ENCODE data around the gene SMOC2.

The SMOC2 gene

GRCh38 chr6:168447700-168448099 is 6.7 kb downstream of the SMOC2 start:
- no peak for DNase-seq

- DNase-seq, result no peak
Measured at GRCh38 chr6:168448243-168448855, 7.4 kb downstream of the SMOC2 start.

- no peak for DNase-seq
Measured at GRCh38 chr6:168450917-168451316, 9.9 kb downstream of the SMOC2 start.

GRCh38 chr6:168451805-168452517 is 11.0 kb downstream of the SMOC2 start:
- no peak for DNase-seq

- no peak for DNase-seq
Measured at GRCh38 chr6:168452685-168453377, 11.8 kb downstream of the SMOC2 start.

- DNase-seq, result no peak
Measured at GRCh38 chr6:168455847-168456530, 15.0 kb downstream of the SMOC2 start.

GRCh38 chr6:168456907-168457652 is 16.1 kb downstream of the SMOC2 start:
- DNase-seq, result no peak

GRCh38 chr6:168457653-168457934 is 16.6 kb downstream of the SMOC2 start:
- no peak for DNase-seq

- DNase-seq, result no peak
Measured at GRCh38 chr6:168458101-168458500, 17.1 kb downstream of the SMOC2 start.

GRCh38 chr6:168459572-168459971 is 18.6 kb downstream of the SMOC2 start:
- DNase-seq, result no peak

- DNase-seq, result no peak
Measured at GRCh38 chr6:168462289-168462853, 21.4 kb downstream of the SMOC2 start.

GRCh38 chr6:168464546-168464945 is 23.6 kb downstream of the SMOC2 start:
- no peak for DNase-seq

GRCh38 chr6:168468045-168468444 is 27.1 kb downstream of the SMOC2 start:
- no peak for DNase-seq

GRCh38 chr6:168469521-168469920 is 28.5 kb downstream of the SMOC2 start:
- DNase-seq, result no peak

- no peak for DNase-seq
Measured at GRCh38 chr6:168469926-168470325, 28.9 kb downstream of the SMOC2 start.

- DNase-seq, result no peak
Measured at GRCh38 chr6:168472363-168472762, 31.4 kb downstream of the SMOC2 start.

GRCh38 chr6:168473197-168473596 is 32.2 kb downstream of the SMOC2 start:
- DNase-seq, result no peak

- no peak for DNase-seq
Measured at GRCh38 chr6:168475188-168476013, 34.4 kb downstream of the SMOC2 start.

- no peak for DNase-seq
Measured at GRCh38 chr6:168479421-168479820, 38.4 kb downstream of the SMOC2 start.

- no peak for DNase-seq
Measured at GRCh38 chr6:168480481-168480880, 39.5 kb downstream of the SMOC2 start.

- no peak for DNase-seq
Measured at GRCh38 chr6:168485818-168486217, 44.8 kb downstream of the SMOC2 start.

GRCh38 chr6:168490757-168491156 is 49.8 kb downstream of the SMOC2 start:
- no peak for DNase-seq

Measured in central memory CD4-positive, alpha-beta T cell (primary cell).